HepG2 (cell line): Measurements from ENCODE around the gene SMCHD1. TPM values are rescaled to one million over a fixed set of nuclear protein-coding genes. Genes with fewer than 3 reads are reported as not detected.

Source experiments
- ATAC-seq: fragments of 200-7000 bp; cut with Tn5 transposase; 3 replicates; pipeline ENCODE4 v1.9.1; 2020; ENCODE audit warnings: mild to moderate bottlenecking, moderate library complexity
- BruUV-seq: library from RNA; stranded (reverse); fragments of 400-500 nt; replicated peaks from 2 replicates; lab custom pipeline; 2021; lab: Mats Ljungman, UMichigan
- CTCF ChIA-PET: fragments of 300-600 bp; formaldehyde crosslinking; extraction: SDS; loops from one replicate; lab custom pipeline; 2021; ENCODE audit warnings: low total read pairs, inconsistent platforms, low intra/inter-chr PET ratio; lab: Yijun Ruan, JAX
- POLR2A ChIA-PET: fragments of 350-600 bp; sonication (Branson Sonifier 250); formaldehyde crosslinking; loops from one replicate; lab custom pipeline; 2020; ENCODE audit warnings: antibody characterized with exemption, inconsistent platforms; lab: Yijun Ruan, JAX
- DNase-seq: peaks from one replicate; pipeline ENCODE4 v3.0.0-alpha.2; 2015; ENCODE audit warnings: low spot score
- FAIRE-seq: peaks from 3 replicates; lab custom pipeline; 2011; peaks lifted over from hg19 to GRCh38; lab: Jason Lieb, UNC
- H2AFZ ChIP-seq: one replicate; pipeline ENCODE4 v1.6.1; 2011; ENCODE audit warnings: low read length, inconsistent platforms
- H3K27ac ChIP-seq: fragments of 300-600 bp; 3 replicates; pipeline ENCODE4 v1.8.0; 2011; ENCODE audit warnings: mixed run types, mild to moderate bottlenecking, mixed read lengths, low read length, inconsistent platforms; ENCODE audit not compliant: insufficient read depth; ENCODE audit errors: extremely low read length
- H3K27me3 ChIP-seq, 2 experiments: fragments of 200-600 bp in 1 of 2; 2 replicates in 1 of 2; 3 replicates in 1 of 2; pipeline versions ENCODE4 v1.6.0 to v1.8.0; 2011; ENCODE audit warnings: low read length in 2 of 2, mild to moderate bottlenecking in 2 of 2, moderate library complexity in 2 of 2, inconsistent platforms in 1 of 2; ENCODE audit not compliant: insufficient read depth in 2 of 2, control insufficient read depth in 1 of 2
- H3K36me3 ChIP-seq, 2 experiments: fragments of 200-600 bp in 1 of 2; replicated peaks in 1 of 2; 2 replicates in 1 of 2; 3 replicates in 1 of 2; pipeline versions ENCODE4 v1.5.1 to v1.8.0; 2011; ENCODE audit warnings: low read length in 2 of 2, inconsistent platforms in 1 of 2; ENCODE audit not compliant: insufficient read depth in 2 of 2, control insufficient read depth in 1 of 2
- H3K4me1 ChIP-seq: 2 replicates; pipeline ENCODE4 v1.5.1; 2012; ENCODE audit warnings: low read length, inconsistent platforms; ENCODE audit not compliant: insufficient read depth
- H3K4me2 ChIP-seq: 2 replicates; pipeline ENCODE4 v1.6.0; 2011; ENCODE audit warnings: low read depth, low read length, inconsistent platforms
- H3K4me3 ChIP-seq, 3 experiments: fragments of 200-600 bp in 1 of 3; sonication (generic), shearing (Covaris generic) in 1 of 3; replicated peaks in 1 of 3; 2 replicates each; pipeline ENCODE4 v1.5.1; 2011 to 2016; ENCODE audit warnings: low read length in 3 of 3, inconsistent platforms in 2 of 3, low read depth in 2 of 3, mild to moderate bottlenecking in 2 of 3, control low read depth in 1 of 3, mixed read lengths in 1 of 3; ENCODE audit not compliant: insufficient read depth in 1 of 3
- H3K79me2 ChIP-seq: one replicate; pipeline ENCODE4 v1.6.1; 2011; ENCODE audit warnings: low read length, inconsistent platforms; ENCODE audit not compliant: insufficient read depth
- H3K9ac ChIP-seq: 2 replicates; pipeline ENCODE4 v1.6.0; 2011; ENCODE audit warnings: mild to moderate bottlenecking, low read depth, low read length, inconsistent platforms; ENCODE audit not compliant: insufficient read depth
- H3K9me3 ChIP-seq: 2 replicates; pipeline ENCODE4 v1.5.1; 2012; ENCODE audit warnings: mild to moderate bottlenecking, low read length
- H4K20me1 ChIP-seq: 2 replicates; pipeline ENCODE4 v1.6.0; 2011; ENCODE audit warnings: inconsistent platforms, mild to moderate bottlenecking, low read length, moderate library complexity; ENCODE audit not compliant: insufficient read depth
- ATF1 ChIP-seq: IDR thresholded peaks from 2 replicates; pipeline ENCODE4 v1.6.1; 2016; ENCODE audit warnings: mild to moderate bottlenecking, control low read depth
- CENPBD1 ChIP-seq: sonication (generic); formaldehyde crosslinking; IDR thresholded peaks from 2 replicates; pipeline ENCODE4 v1.8.0; 2022; ENCODE audit warnings: missing genetic modification reagents, low read depth, mild to moderate bottlenecking, borderline replicate concordance
- DNMT1 ChIP-seq: sonication (generic); formaldehyde crosslinking; IDR thresholded peaks from 2 replicates; pipeline ENCODE4 v1.5.1; 2020; ENCODE audit warnings: mild to moderate bottlenecking, missing genetic modification reagents
- HNRNPLL ChIP-seq: fragments of 200-400 bp; formaldehyde crosslinking; IDR thresholded peaks from 2 replicates; pipeline ENCODE4 v1.6.1; 2017; ENCODE audit warnings: mild to moderate bottlenecking, low read depth, low read length; ENCODE audit not compliant: poor library complexity, severe bottlenecking
- HOXA3 ChIP-seq: sonication (generic); formaldehyde crosslinking; IDR thresholded peaks from 2 replicates; pipeline ENCODE4 v1.5.0; 2020; ENCODE audit warnings: missing genetic modification reagents
- KAT2B ChIP-seq: fragments of 150-350 bp; IDR thresholded peaks from 2 replicates; pipeline ENCODE4 v1.6.1; 2014; ENCODE audit warnings: low read depth, low read length, borderline replicate concordance
- MAFG ChIP-seq: sonication (generic); formaldehyde crosslinking; IDR thresholded peaks from 2 replicates; pipeline ENCODE4 v1.5.1; 2020; ENCODE audit warnings: mild to moderate bottlenecking, missing genetic modification reagents
- MYC ChIP-seq: sonication (generic); formaldehyde crosslinking; IDR thresholded peaks from 2 replicates; pipeline ENCODE4 v1.9.0; 2021; ENCODE audit warnings: missing genetic modification reagents, borderline replicate concordance
- PRDM15 ChIP-seq: sonication (generic); formaldehyde crosslinking; IDR thresholded peaks from 2 replicates; pipeline ENCODE4 v1.4.0; 2020; ENCODE audit warnings: missing genetic modification reagents
- RAD51 ChIP-seq: fragments of 450-650 bp; IDR thresholded peaks from 2 replicates; pipeline ENCODE4 v1.6.1; 2016; ENCODE audit warnings: borderline replicate concordance
- ZHX1 ChIP-seq: sonication (generic); formaldehyde crosslinking; IDR thresholded peaks from 2 replicates; pipeline ENCODE4 v1.8.1; 2022; ENCODE audit warnings: low read depth, mild to moderate bottlenecking, missing genetic modification reagents
- ZNF224 ChIP-seq: sonication (generic); formaldehyde crosslinking; IDR thresholded peaks from 2 replicates; pipeline ENCODE4 v1.5.0; 2020; ENCODE audit warnings: mild to moderate bottlenecking, missing genetic modification reagents
- ZNF343 ChIP-seq: sonication (generic); formaldehyde crosslinking; IDR thresholded peaks from 2 replicates; pipeline ENCODE4 v1.4.0; 2020; ENCODE audit warnings: mild to moderate bottlenecking, missing genetic modification reagents
- ZNF382 ChIP-seq: sonication (generic); formaldehyde crosslinking; IDR thresholded peaks from 2 replicates; pipeline ENCODE4 v1.5.0; 2020; ENCODE audit warnings: missing genetic modification reagents, mild to moderate bottlenecking, borderline replicate concordance
- ZNF629 ChIP-seq: sonication (generic); formaldehyde crosslinking; conservative IDR thresholded peaks from 2 replicates; pipeline ENCODE4 v1.5.0; 2020; ENCODE audit warnings: missing genetic modification reagents
- ZNF713 ChIP-seq: sonication (generic); formaldehyde crosslinking; IDR thresholded peaks from 2 replicates; pipeline ENCODE4 v1.4.0; 2020; ENCODE audit warnings: mild to moderate bottlenecking, missing genetic modification reagents
- WGBS: methylation state at CpG from one replicate; pipeline ENCODE4 v1.1.6; 2017; ENCODE audit warnings: low lambda C conversion rate; 5-methylcytosine and 5-hydroxymethylcytosine counted together
- in situ Hi-C: cut with HindIII; loops from 2 replicates; pipeline ENCODE4 v1.10.0; 2017; ENCODE audit warnings: low pct_unique_long_range_greater_than_20kb; ENCODE audit not compliant: extremely low pct_ligation_motif_present
- intact Hi-C: fragments of 100-400 bp; cut with micrococcal nuclease; formaldehyde crosslinking; loops from one replicate; pipeline ENCODE4 v1.10.0; 2022; ENCODE audit not compliant: unreplicated experiment
- polyA plus RNA-seq, 8 experiments: library from polyadenylated mRNA; depleted of rRNA in 3 of 8; stranded (reverse) in 7 of 8; unstranded in 1 of 8; fragments of >200 nt; fragmentation: Illumina TruSeq in 4 of 8; extraction: Trizol in 4 of 8; gene quantifications; 2 replicates each; pipeline versions ENCODE4 v1.2.1 to v1.2.3, GENCODE V29; 2011 to 2016; ENCODE audit warnings: low read depth in 4 of 8, missing spikeins in 1 of 8, mixed read lengths in 1 of 8; ENCODE audit not compliant: insufficient read depth in 1 of 8
- total RNA-seq, 5 experiments: library from RNA; depleted of rRNA; stranded (reverse); fragments of >200 nt; fragmentation: Illumina TruSeq; extraction: Trizol; gene quantifications; 2 replicates each; pipeline ENCODE4 v1.2.3, GENCODE V29; 2016; ENCODE audit warnings: low read depth in 1 of 5

The SMCHD1 gene
- total and polyA plus RNA-seq, 2 of the 13 experiments (the other 11 are each of a cell fraction or from before 2014, with no cell fraction given): 21.4 to 93.6 TPM

GRCh38 chr18:2654169-2654927 is 1.2 kb upstream of the SMCHD1 start (continued):
- TF ChIP-seq HNRNPLL: no peak
- TF ChIP-seq ZHX1 (CRISPR knock-in tag): no peak
- TF ChIP-seq CENPBD1 (CRISPR knock-in tag): 0 out of 2 replicates have a peak, but pooled peaks have one; percentile 27
- TF ChIP-seq MAFG (CRISPR knock-in tag): no peak
- TF ChIP-seq ZNF224 (CRISPR knock-in tag): no peak

GRCh38 chr18:2654928-2655177 is 673 bp upstream of the SMCHD1 start:
- in situ Hi-C loops: no loop called here
- 77% methylated on average over 11 of the region's 22 CpGs for WGBS
- TF ChIP-seq ZNF382 (CRISPR knock-in tag) (no peak), CENPBD1 (CRISPR knock-in tag) (0 out of 2 replicates have a peak, but pooled peaks have one; percentile 12), KAT2B (no peak), ZNF629 (CRISPR knock-in tag) (no peak), RAD51 (no peak), ZNF343 (CRISPR knock-in tag) (no peak), HOXA3 (CRISPR knock-in tag) (peak; percentile 95), DNMT1 (CRISPR knock-in tag) (no peak), PRDM15 (CRISPR knock-in tag) (no peak), ATF1 (CRISPR knock-in tag) (peak; percentile 91), ZNF713 (CRISPR knock-in tag) (no peak), MYC (CRISPR knock-in tag) (no peak)

More at GRCh38 chr18:2654928-2655177, 673 bp upstream of the SMCHD1 start:
- no peak overlapping the region for H2AFZ ChIP-seq
- H3K9ac ChIP-seq: peak overlapping the region; percentile 93
- no peaks in the 10 kb centered on the region; a peak in 1 of 5 replicates for H3K27me3 ChIP-seq
- peak overlapping the region; percentile 87 for H3K4me2 ChIP-seq
- no peaks in the 10 kb centered on the region for H3K9me3 ChIP-seq
- H3K4me3 ChIP-seq: peak overlapping the region; percentile 88 to 91 (median 89)
- peaks cover 32% of the 10 kb centered on the region for H3K4me1 ChIP-seq
- intact Hi-C loops: loop anchor here (2.0 kb wide), 1 partner anchor 82 kb away; no protein-coding TSS in a partner anchor
- ATAC-seq: no peak
- POLR2A ChIA-PET: interaction anchor here (1.3 to 1.5 kb wide), 3 partner anchors 13 to 251 kb away, joined by 4 to 5 read pairs (median 4); no protein-coding TSS in a partner anchor
- no peak for DNase-seq
- no peaks in the 10 kb centered on the region; a peak in 2 of 5 replicates for H3K36me3 ChIP-seq
- H3K27ac ChIP-seq: peak overlapping the region; percentile 94
- H3K79me2 ChIP-seq: peaks cover 39% of the 10 kb centered on the region
- FAIRE-seq: no peak
- peaks cover 31% of the 10 kb centered on the region for H4K20me1 ChIP-seq
- BruUV-seq: no TSS peak
- CTCF ChIA-PET: no interaction called here
